Ovary (tissue), 9 donors: ENCODE data around the gene FITM1. TPM values are rescaled to one million over a fixed set of nuclear protein-coding genes. Genes with fewer than 3 reads are reported as not detected.
A peak's percentile ranks its signal among the peaks of the same experiment; 100 is the strongest.

Experiments used
- DNase-seq, 5 donors: peaks; one replicate each; pipeline ENCODE4 v3.0.0-alpha.2; 2019 to 2020
- H3K27ac ChIP-seq, 2 donors: fragments of 200-600 bp; one replicate each; pipeline versions ENCODE4 v1.5.1 to v1.8.0; 2019 to 2022
- H3K27me3 ChIP-seq: fragments of 200-600 bp; one replicate; pipeline ENCODE4 v1.8.0; 2022
- H3K36me3 ChIP-seq: fragments of 200-600 bp; sonication (generic); one replicate; pipeline ENCODE4 v1.5.1; 2019
- H3K4me1 ChIP-seq: one replicate; pipeline ENCODE4 v1.8.1; 2013; ENCODE audit warnings: mild to moderate bottlenecking, moderate library complexity; ENCODE audit not compliant: insufficient read depth
- H3K4me3 ChIP-seq: fragments of 200-600 bp; sonication (generic); one replicate; pipeline ENCODE4 v1.5.1; 2017
- H3K9me3 ChIP-seq, 2 donors: fragments of 200-600 bp in 1 of 2; sonication (generic) in 1 of 2; one replicate each; pipeline versions ENCODE4 v1.5.1 to v1.8.1; 2013 to 2019; ENCODE audit warnings: mild to moderate bottlenecking in 1 of 2, moderate library complexity in 1 of 2
- EP300 ChIP-seq: sonication (generic); formaldehyde crosslinking; IDR thresholded peaks from one replicate; pipeline ENCODE4 v1.6.1; 2017; ENCODE audit warnings: antibody characterized with exemption
- POLR2A ChIP-seq: fragments of 450-650 bp; IDR thresholded peaks from one replicate; pipeline ENCODE4 v1.6.1; 2017; ENCODE audit warnings: antibody characterized with exemption, mild to moderate bottlenecking, moderate library complexity
- WGBS, 3 donors: extraction: QIAGEN DNeasy Blood & Tissue Kit in 1 of 3; methylation state at CpG; one replicate each; pipeline versions ENCODE4 v1.1.5 to v1.1.7; 2013 to 2017; 5-methylcytosine and 5-hydroxymethylcytosine counted together
- intact Hi-C, 4 donors: fragments of 100-400 bp; cut with DNase I; formaldehyde crosslinking; loops; one replicate each; pipeline versions ENCODE4 v1.11.0 to v1.15.1; 2022 to 2023
- polyA plus RNA-seq, 2 donors: library from polyadenylated mRNA; stranded (reverse); fragments of 200-250 nt in 1 of 2; fragments of 350-450 nt in 1 of 2; fragmentation: Illumina TruSeq in 1 of 2; extraction: RNeasy Lipid Tissue Mini Kit (QIAGEN cat#74804) in 1 of 2; gene quantifications; one replicate each; pipeline ENCODE4 v1.2.3, GENCODE V29; 2013 to 2014
- total RNA-seq, 7 donors: library from RNA; depleted of rRNA in 2 of 7; stranded (reverse); fragments of >200 nt in 2 of 7; fragmentation: NEBNext Ultra II Directional in 3 of 7; extraction: Animal tissue kit (Norgen Biotek cat#: 25700) in 3 of 7; gene quantifications; one replicate each; pipeline versions ENCODE4 v1.1.0 to v1.2.4, GENCODE V29; 2016 to 2023
- TF ChIP-seq, protein P1 (sequence below), 3 donors: fragments of 450-650 bp in 2 of 3; fragments of 200-600 bp in 1 of 3; IDR thresholded peaks; one replicate each; pipeline versions ENCODE4 v1.5.1 to v1.8.0; 2016 to 2022; ENCODE audit warnings: antibody characterized with exemption in 3 of 3, mild to moderate bottlenecking in 1 of 3
- donor health status: DM: no; HTN: no; CAD: no; lungs with moderate emphysema.
- donor health status: DM: no; HTN: no; CAD: no.
- donor health status: Bipolar disorder and iron deficiency.
- donor health status: DM: yes; HTN: yes; CAD: no.
- donor health status: DM: no; HTN: no; CAD: no.
- donor health status: DM: yes; HTN: yes; CAD: no.

The FITM1 gene
- total and polyA plus RNA-seq, 9 donors: 0.57 to 1.2 (median 0.78) TPM; not detected in 3

DNA sequence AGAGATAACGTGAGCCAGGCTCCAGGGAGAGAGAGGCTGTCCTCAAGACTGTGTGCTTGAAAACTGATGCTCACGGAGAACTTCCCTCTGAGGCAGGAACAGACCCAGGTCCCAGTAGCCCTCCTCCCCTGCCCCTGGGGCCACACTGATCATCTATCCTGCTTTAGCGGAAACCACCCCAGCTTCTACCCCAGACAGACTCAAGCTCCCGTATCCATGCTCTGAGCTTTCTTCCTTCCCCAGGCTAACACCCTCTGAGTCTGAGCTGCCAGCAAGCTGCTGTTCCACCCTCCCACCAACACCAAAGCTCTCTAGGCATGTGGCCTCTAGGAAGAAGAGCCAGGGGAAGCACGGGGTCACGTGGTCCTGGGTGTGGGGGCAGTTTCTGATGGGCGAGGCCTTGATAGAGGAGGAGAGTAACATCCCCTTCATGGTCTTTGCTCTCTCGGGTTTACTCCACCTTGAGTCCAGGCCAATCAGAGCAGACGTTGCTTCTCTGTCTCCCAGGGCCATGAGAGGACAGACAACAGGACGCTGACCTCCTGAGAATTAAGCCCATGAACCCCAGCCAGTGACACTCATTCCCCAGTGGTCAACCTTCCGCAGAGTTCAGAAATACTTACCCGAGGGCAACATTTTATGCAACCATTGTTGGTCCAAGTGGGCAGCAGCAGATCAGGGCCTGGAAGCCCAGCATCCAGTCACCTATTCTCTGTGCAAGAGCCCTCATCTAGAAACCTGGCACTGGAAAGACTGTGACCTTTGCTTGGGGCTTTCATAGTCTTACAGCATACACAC, 35.0 kb upstream of the FITM1 start:
- TF ChIP-seq, protein P1, sequence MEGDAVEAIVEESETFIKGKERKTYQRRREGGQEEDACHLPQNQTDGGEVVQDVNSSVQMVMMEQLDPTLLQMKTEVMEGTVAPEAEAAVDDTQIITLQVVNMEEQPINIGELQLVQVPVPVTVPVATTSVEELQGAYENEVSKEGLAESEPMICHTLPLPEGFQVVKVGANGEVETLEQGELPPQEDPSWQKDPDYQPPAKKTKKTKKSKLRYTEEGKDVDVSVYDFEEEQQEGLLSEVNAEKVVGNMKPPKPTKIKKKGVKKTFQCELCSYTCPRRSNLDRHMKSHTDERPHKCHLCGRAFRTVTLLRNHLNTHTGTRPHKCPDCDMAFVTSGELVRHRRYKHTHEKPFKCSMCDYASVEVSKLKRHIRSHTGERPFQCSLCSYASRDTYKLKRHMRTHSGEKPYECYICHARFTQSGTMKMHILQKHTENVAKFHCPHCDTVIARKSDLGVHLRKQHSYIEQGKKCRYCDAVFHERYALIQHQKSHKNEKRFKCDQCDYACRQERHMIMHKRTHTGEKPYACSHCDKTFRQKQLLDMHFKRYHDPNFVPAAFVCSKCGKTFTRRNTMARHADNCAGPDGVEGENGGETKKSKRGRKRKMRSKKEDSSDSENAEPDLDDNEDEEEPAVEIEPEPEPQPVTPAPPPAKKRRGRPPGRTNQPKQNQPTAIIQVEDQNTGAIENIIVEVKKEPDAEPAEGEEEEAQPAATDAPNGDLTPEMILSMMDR (IDR thresholded peaks at IDR 0.05): no peak
- TF ChIP-seq EP300: no peak
- no peak for TF ChIP-seq POLR2A
- no peaks in the 10 kb centered on the region for H3K27me3 ChIP-seq
- intact Hi-C loops: loop anchor here in 1 of 4 donors (10.0 kb wide), 1 partner anchor 111 kb away; the partner anchor contains the start of gene DHRS4L2
- peaks cover 3% of the 10 kb centered on the region for H3K4me1 ChIP-seq
- peak in 2 of 5 donors; percentile 30 to 31 for DNase-seq
- 70 to 81% (median 74%) methylated on average over 12 of the region's 12 CpGs for WGBS, 3 donors
- peak overlapping the region; percentile 63 for H3K4me3 ChIP-seq
- no peaks in the 10 kb centered on the region for H3K36me3 ChIP-seq
- H3K9me3 ChIP-seq: no peaks in the 10 kb centered on the region
- no peak overlapping the region for H3K27ac ChIP-seq

DNA sequence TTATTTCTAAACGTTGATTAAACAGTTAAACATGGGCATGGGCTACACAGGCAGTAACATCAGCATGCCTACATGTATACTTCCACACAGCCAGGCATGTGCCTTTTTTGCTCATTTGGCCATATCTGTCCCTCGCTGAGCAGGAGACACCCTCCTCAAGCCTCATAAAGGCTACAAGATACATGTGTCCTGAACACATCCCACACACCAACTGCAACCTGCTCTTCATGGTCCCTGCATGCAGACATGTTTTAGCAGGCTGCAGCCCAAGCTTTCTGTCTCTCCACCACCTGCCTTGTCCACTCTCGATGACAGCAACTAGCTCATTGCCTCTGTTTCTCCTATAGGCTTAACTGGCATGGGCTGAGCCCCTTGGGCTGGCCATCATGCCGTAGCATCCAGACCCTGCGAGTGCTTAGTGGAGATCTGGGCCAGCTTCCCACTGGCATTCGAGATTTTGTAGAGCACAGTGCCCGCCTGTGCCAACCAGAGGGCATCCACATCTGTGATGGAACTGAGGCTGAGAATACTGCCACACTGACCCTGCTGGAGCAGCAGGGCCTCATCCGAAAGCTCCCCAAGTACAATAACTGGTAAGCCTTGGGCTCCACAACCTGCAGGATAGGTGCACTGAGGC, 33.8 kb upstream of the FITM1 start:
- 93 to 97% (median 96%) methylated on average over 8 of the region's 8 CpGs for WGBS, 3 donors
- peaks cover 3% of the 10 kb centered on the region for H3K4me1 ChIP-seq
- no peak overlapping the region for H3K27ac ChIP-seq
- TF ChIP-seq, protein P1 (IDR thresholded peaks at IDR 0.05): no peak
- TF ChIP-seq POLR2A (no peak), EP300 (no peak)
- no peak overlapping the region for H3K4me3 ChIP-seq
- no peaks in the 10 kb centered on the region for H3K36me3 ChIP-seq
- peak in 1 of 5 donors; percentile 17 for DNase-seq
- no peaks in the 10 kb centered on the region for H3K27me3 ChIP-seq
- intact Hi-C loops: loop anchor here in 1 of 4 donors (10.0 kb wide), 1 partner anchor 112 kb away; the partner anchor contains the start of gene DHRS4L2
- H3K9me3 ChIP-seq: no peaks in the 10 kb centered on the region

DNA sequence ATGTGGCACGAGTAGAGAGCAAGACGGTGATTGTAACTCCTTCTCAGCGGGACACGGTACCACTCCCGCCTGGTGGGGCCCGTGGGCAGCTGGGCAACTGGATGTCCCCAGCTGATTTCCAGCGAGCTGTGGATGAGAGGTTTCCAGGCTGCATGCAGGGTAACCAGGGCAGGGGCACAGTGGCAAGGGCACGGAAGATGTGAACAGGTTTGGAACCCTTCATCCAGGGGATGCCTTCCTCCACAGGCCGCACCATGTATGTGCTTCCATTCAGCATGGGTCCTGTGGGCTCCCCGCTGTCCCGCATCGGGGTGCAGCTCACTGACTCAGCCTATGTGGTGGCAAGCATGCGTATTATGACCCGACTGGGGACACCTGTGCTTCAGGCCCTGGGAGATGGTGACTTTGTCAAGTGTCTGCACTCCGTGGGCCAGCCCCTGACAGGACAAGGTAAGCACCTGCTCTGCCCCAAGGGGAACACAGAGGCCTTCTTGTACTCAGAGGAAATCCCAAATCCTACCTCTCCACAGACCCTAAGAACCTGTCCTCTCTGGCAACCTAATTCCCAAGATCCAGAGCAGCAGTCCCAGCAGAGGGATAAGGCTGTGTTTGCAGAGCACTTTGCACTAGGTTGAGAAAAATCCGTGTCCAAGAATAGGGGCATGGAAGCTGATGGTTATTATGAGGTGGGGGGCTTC, 32.1 kb upstream of the FITM1 start:
- H3K4me1 ChIP-seq: peaks cover 3% of the 10 kb centered on the region
- 91 to 94% (median 93%) methylated on average over 16 of the region's 16 CpGs for WGBS, 3 donors
- H3K27ac ChIP-seq: no peak overlapping the region
- no peaks in the 10 kb centered on the region for H3K27me3 ChIP-seq
- intact Hi-C loops: loop anchor here in 1 of 4 donors (10.0 kb wide), 1 partner anchor 114 kb away; the partner anchor contains the start of gene DHRS4L2
- no peak overlapping the region for H3K4me3 ChIP-seq
- no peaks in the 10 kb centered on the region for H3K36me3 ChIP-seq
- H3K9me3 ChIP-seq: no peaks in the 10 kb centered on the region
- TF ChIP-seq, protein P1 (IDR thresholded peaks at IDR 0.05): no peak
- no peak for TF ChIP-seq POLR2A
- DNase-seq: peak in 1 of 5 donors; percentile 25
